ENCODE data around the gene ISYNA1. TPM values are rescaled to one million over a fixed set of nuclear protein-coding genes. Genes with fewer than 3 reads are reported as not detected.

The ISYNA1 gene
- total RNA-seq, 1 donor from 2014 or later: 11.7 TPM

Small RNA genes within 50 kb of the gene (microRNA-seq; reads per million reads assigned to microRNA genes)
- not detected for gene MIR3189

Other genes with a start within 250 kb of the ISYNA1 start
- gene MPV17L2, start 244.9 kb downstream of the ISYNA1 start, total RNA-seq: 52.1 and 68.6 TPM in 2 replicates
- gene RAB3A, start 234.1 kb downstream of the ISYNA1 start, total RNA-seq: 2.7 and 3.4 TPM in 2 replicates
- 1.7 TPM in 1 of 2 replicates, not detected in the other for gene PDE4C, start 211.7 kb downstream of the ISYNA1 start, total RNA-seq
- gene IQCN, start 163.7 kb downstream of the ISYNA1 start, total RNA-seq: 1.1 and 1.2 TPM in 2 replicates
- 244 and 299 TPM in 2 replicates for gene JUND, start 156.5 kb downstream of the ISYNA1 start, total RNA-seq
- 290 and 353 TPM in 2 replicates for gene LSM4, start 115.1 kb downstream of the ISYNA1 start, total RNA-seq
- 32.1 and 47.9 TPM in 2 replicates for gene PGPEP1, start 97.5 kb downstream of the ISYNA1 start, total RNA-seq
- 104 and 116 TPM in 2 replicates for gene GDF15, start 52.0 kb downstream of the ISYNA1 start, total RNA-seq
- gene LRRC25, start 40.5 kb downstream of the ISYNA1 start, total RNA-seq: not detected in 2 replicates
- gene SSBP4, start 18.7 kb downstream of the ISYNA1 start, total RNA-seq: 124 and 134 TPM in 2 replicates
- gene ELL, start 83.9 kb upstream of the ISYNA1 start, total RNA-seq: 8.1 and 10.0 TPM in 2 replicates
- 295 and 304 TPM in 2 replicates for gene FKBP8, start 105.4 kb upstream of the ISYNA1 start, total RNA-seq
- gene KXD1, start 119.7 kb upstream of the ISYNA1 start, total RNA-seq: 75.0 and 82.4 TPM in 2 replicates
- gene UBA52, start 133.7 kb upstream of the ISYNA1 start, total RNA-seq: 567 and 699 TPM in 2 replicates
- 64.0 and 76.1 TPM in 2 replicates for gene REX1BD, start 150.7 kb upstream of the ISYNA1 start, total RNA-seq
- 0.11 TPM in 1 of 2 replicates, not detected in the other for gene CRLF1, start 168.7 kb upstream of the ISYNA1 start, total RNA-seq
- 0.64 TPM in 1 of 2 replicates, not detected in the other for gene TMEM59L, start 174.7 kb upstream of the ISYNA1 start, total RNA-seq
- gene KLHL26, start 198.9 kb upstream of the ISYNA1 start, total RNA-seq: 3.5 and 3.9 TPM in 2 replicates
- gene CRTC1, start 245.5 kb upstream of the ISYNA1 start, total RNA-seq: 2.8 and 3.3 TPM in 2 replicates